GM10266 (cell line): ENCODE data around the gene OR2M7.

ENCODE experiments used
- DNase-seq: peaks from one replicate; pipeline ENCODE4 v3.0.0; 2012; ENCODE audit errors: extremely low spot score
- TF ChIP-seq, protein P1 (sequence below): IDR thresholded peaks from 2 replicates; pipeline ENCODE4 v1.5.1; 2012; ENCODE audit warnings: mild to moderate bottlenecking, low read depth; ENCODE audit not compliant: control insufficient read depth, insufficient read depth; ENCODE audit errors: missing control alignments

Gene OR2M7, protein sequence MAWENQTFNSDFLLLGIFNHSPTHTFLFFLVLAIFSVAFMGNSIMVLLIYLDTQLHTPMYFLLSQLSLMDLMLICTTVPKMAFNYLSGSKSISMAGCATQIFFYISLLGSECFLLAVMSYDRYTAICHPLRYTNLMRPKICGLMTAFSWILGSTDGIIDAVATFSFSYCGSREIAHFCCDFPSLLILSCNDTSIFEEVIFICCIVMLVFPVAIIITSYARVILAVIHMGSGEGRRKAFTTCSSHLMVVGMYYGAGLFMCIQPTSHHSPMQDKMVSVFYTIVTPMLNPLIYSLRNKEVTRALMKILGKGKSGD

DNA sequence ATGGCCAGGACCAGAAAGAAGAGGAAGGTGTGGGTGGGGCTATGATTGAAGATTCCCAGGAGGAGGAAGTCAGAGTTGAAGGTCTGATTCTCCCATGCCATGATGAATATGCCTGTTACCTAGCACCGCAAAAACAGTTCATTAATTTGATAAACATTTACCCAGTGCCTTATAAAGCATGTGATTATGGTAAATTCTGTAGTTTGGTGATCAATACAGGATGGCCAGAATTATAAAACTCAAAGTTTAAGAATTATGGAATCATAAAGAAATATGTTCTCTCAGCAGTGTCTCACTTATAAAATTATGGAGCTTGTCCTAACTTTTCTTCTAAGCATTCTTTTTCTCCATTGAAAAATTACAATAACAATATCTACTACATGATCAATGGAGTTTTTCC lies at the start of gene OR2M7:
OR2M7 (minus strand) TSS at position 101 of the 400 bp plus-strand sequence; CDS start at position 101, 0 bp downstream.
- TF ChIP-seq, protein P1, sequence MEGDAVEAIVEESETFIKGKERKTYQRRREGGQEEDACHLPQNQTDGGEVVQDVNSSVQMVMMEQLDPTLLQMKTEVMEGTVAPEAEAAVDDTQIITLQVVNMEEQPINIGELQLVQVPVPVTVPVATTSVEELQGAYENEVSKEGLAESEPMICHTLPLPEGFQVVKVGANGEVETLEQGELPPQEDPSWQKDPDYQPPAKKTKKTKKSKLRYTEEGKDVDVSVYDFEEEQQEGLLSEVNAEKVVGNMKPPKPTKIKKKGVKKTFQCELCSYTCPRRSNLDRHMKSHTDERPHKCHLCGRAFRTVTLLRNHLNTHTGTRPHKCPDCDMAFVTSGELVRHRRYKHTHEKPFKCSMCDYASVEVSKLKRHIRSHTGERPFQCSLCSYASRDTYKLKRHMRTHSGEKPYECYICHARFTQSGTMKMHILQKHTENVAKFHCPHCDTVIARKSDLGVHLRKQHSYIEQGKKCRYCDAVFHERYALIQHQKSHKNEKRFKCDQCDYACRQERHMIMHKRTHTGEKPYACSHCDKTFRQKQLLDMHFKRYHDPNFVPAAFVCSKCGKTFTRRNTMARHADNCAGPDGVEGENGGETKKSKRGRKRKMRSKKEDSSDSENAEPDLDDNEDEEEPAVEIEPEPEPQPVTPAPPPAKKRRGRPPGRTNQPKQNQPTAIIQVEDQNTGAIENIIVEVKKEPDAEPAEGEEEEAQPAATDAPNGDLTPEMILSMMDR = no peak
- no peak for DNase-seq

DNA sequence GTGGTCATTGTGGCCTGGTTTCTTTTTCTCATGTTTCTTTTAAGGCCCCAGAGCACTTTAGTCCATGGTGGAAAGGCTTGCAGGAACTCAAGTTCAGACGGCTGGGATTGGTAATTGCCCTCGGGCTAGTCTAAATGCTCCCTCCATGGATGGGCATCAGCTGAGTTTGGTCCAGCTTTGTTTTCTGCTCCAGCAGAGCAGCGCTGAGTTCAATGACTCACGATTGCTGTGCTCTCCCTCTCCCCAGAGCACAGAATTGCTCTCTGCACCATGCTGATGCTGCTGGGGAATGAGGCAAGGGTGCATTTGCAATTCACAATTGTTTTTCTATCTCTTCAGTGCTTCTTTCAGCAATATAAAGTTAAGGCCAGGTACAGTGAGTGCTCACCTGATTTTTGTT lies 49.4 kb upstream of the OR2M7 start:
- no peak for DNase-seq
- TF ChIP-seq, protein P1 = no peak

GRCh38 chr1:248372394-248372793 lies 48.0 kb upstream of the OR2M7 start:
- TF ChIP-seq, protein P1 = no peak
- no peak for DNase-seq

DNA sequence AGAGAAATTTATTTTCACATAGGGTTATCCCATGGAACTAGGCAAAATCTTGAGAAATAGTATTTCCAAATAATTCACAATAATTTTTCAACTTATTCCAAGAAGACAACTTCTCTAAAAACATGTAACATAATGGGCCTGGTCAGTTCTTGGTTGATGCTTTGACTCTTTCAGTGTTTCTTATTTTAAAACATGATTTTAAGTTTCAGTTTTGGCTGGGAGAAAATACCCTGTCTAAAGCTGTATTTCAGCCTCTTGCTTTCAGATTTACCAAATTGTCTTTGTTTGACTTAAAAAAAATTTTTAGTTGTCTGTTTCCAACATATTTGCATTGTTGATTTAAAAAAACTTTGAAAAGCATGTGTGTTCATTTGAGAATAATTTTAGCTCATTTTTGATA lies 42.2 kb upstream of the OR2M7 start:
- DNase-seq = no peak
- TF ChIP-seq, protein P1 = no peak

GRCh38 chr1:248361121-248361715 lies 36.9 kb upstream of the OR2M7 start, which contains the start of gene OR2T4:
Gene OR2T4, plus strand, starts transcription at chr1:248361665. Its CDS starts 0 bp downstream, at chr1:248361665.
- no peak for DNase-seq
- TF ChIP-seq, protein P1 = no peak

DNA sequence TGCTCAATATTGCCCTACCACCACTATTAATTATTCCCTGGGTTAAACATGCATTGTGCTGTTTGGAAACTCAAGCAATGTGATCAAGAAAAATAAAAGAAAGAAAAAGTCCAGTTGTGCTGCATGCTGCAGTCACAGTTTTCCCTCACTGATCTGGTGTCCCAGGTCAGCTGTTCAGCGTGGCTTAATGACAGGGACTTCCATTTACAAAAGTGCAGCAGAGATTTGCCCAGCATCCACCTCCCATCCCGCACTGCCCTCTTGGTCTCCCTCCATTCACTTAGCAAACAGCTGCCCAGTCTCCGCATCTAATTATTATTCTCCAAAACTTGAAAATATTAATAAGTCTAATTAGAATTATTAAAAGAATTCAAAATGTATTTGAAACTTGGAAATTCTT lies 35.0 kb upstream of the OR2M7 start:
- no peak for DNase-seq
- TF ChIP-seq, protein P1 = no peak

DNA sequence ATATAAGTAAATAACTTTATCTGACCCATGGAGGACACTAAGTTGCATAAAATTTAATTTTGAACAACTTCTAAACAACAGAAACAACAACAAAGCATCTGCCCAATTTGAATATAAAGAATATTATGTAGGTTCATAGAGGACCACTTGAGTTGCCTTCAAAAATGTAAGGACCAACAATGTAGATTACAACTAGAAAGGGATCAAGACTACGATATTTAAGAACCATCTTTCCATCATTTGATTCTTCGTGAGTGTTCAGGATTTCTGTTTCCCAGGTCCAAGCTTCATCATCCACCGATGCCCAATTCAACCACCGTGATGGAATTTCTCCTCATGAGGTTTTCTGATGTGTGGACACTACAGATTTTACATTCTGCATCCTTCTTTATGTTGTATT lies 24.1 kb upstream of the OR2M7 start, which contains the start of gene OR14C36:
OR14C36 (plus strand) TSS at position 301 of the 400 bp plus-strand sequence; CDS start at position 301, 0 bp downstream.
- TF ChIP-seq, protein P1 = no peak
- DNase-seq = no peak
